ENCODE data around the gene CC2D2A. TPM values are rescaled to one million over a fixed set of nuclear protein-coding genes. Genes with fewer than 3 reads are reported as not detected.

The CC2D2A gene
- total and polyA plus RNA-seq, 10 of the 15 experiments (the other 5 are each of a cell fraction or from before 2014, with no cell fraction given): 0.04 to 1.1 (median 0.26) TPM

- no peaks in the 10 kb centered on the region for H3K36me3 ChIP-seq (ENCODE audit: control insufficient read depth in 2 of 2, insufficient read depth in 2 of 2, low read length in 1 of 2)
- no peak for DNase-seq (ENCODE audit: low read depth, low spot score)
- H3K27me3 ChIP-seq (replicated peaks in 1 of 2; ENCODE audit: control insufficient read depth in 2 of 2, insufficient read depth in 2 of 2, low read length in 1 of 2): no peaks in the 10 kb centered on the region
- WGBS (ENCODE audit: insufficient coverage, insufficient replicate concordance, low lambda C conversion rate, missing lambda C conversion rate): 65% methylated on average over 3 of the region's 3 CpGs
- H3K9ac ChIP-seq (ENCODE audit: control insufficient read depth, insufficient read depth, low read length): no peak overlapping the region
- no peak for ATAC-seq
- TF ChIP-seq E4F1 (IDR thresholded peaks at IDR 0.05; ENCODE audit: borderline replicate concordance, partially characterized antibody): no peak
- no peak for TF ChIP-seq USF1 (IDR thresholded peaks at IDR 0.05; ENCODE audit: borderline replicate concordance, extremely low read length, insufficient read depth, low read depth, low read length)
- no peak for TF ChIP-seq CHD1 (IDR thresholded peaks at IDR 0.05; ENCODE audit: low read depth, low read length)
- TF ChIP-seq EZH2 (IDR thresholded peaks at IDR 0.05; ENCODE audit: borderline replicate concordance, control insufficient read depth, low read depth, low read length): no peak
- ChIA-PET RAD21 (ENCODE audit: unreplicated experiment) (no interaction called here), SMC1A (ENCODE audit: uncharacterized antibody, unreplicated experiment) (interaction anchor here (1.3 kb wide), 1 partner anchor 18 kb away, joined by 3 read pairs; no protein-coding TSS in a partner anchor), POLR2A (no interaction called here), CTCF (no interaction called here)
- no peak overlapping the region for H2AFZ ChIP-seq (ENCODE audit: control insufficient read depth, low read depth, low read length)
- no peak overlapping the region for H3K27ac ChIP-seq (ENCODE audit: control insufficient read depth, insufficient read depth)
- no peaks in the 10 kb centered on the region for H3K4me1 ChIP-seq (ENCODE audit: control insufficient read depth, insufficient read depth, low read length)
- H4K20me1 ChIP-seq (ENCODE audit: control insufficient read depth, insufficient read depth): no peaks in the 10 kb centered on the region
- intact Hi-C loops (cut with micrococcal nuclease; ENCODE audit: unreplicated experiment): no loop called here
- FAIRE-seq: no peak
- no peaks in the 10 kb centered on the region for H3K9me3 ChIP-seq (replicated peaks; ENCODE audit: control insufficient read depth, insufficient read depth, low read length)
- no peak overlapping the region for H3K4me2 ChIP-seq (ENCODE audit: control insufficient read depth, insufficient read depth)
- H3K4me3 ChIP-seq: no peak overlapping the region
- no TSS peak for BruUV-seq (replicated peaks)
- H3K79me2 ChIP-seq (ENCODE audit: control insufficient read depth, insufficient read depth, low read length): no peaks in the 10 kb centered on the region
- in situ Hi-C loops (cut with MboI): no loop called here
These were observed 118.0 kb downstream of the CC2D2A start for GRCh38 chr4:15587649-15588048.

Measured in GM12878 (cell line).